HEK293 (cell line): ENCODE measurements around the gene MAP2.
A peak's percentile ranks its signal among the peaks of the same experiment; 100 is the strongest.

ENCODE experiments used
- GLIS1 ChIP-seq: fragments of 450-650 bp; formaldehyde crosslinking; IDR thresholded peaks from 2 replicates; pipeline ENCODE4 v1.5.1; 2016; ENCODE audit warnings: missing biosample characterization, missing genetic modification characterization
- KLF10 ChIP-seq: fragments of 450-650 bp; IDR thresholded peaks from 2 replicates; pipeline ENCODE4 v1.5.1; 2018; ENCODE audit warnings: missing biosample characterization, mild to moderate bottlenecking, missing genetic modification characterization
- KLF16 ChIP-seq: fragments of 450-650 bp; formaldehyde crosslinking; IDR thresholded peaks from 2 replicates; pipeline ENCODE4 v1.5.1; 2017; ENCODE audit warnings: missing biosample characterization, missing genetic modification characterization
- OSR2 ChIP-seq: fragments of 450-650 bp; formaldehyde crosslinking; IDR thresholded peaks from 2 replicates; pipeline ENCODE4 v1.5.1; 2016; ENCODE audit warnings: missing biosample characterization, missing genetic modification characterization
- PRDM1 ChIP-seq: fragments of 450-650 bp; formaldehyde crosslinking; IDR thresholded peaks from 2 replicates; pipeline ENCODE4; 2016; ENCODE audit warnings: missing biosample characterization, missing genetic modification characterization
- ZBTB48 ChIP-seq: fragments of 450-650 bp; formaldehyde crosslinking; IDR thresholded peaks from 2 replicates; pipeline ENCODE4 v1.5.1; 2016; ENCODE audit warnings: missing biosample characterization, missing genetic modification characterization
- ZFP37 ChIP-seq: fragments of 450-650 bp; formaldehyde crosslinking; IDR thresholded peaks from 2 replicates; pipeline ENCODE4 v1.5.1; 2016; ENCODE audit warnings: missing biosample characterization, missing genetic modification characterization
- ZNF223 ChIP-seq: fragments of 450-650 bp; formaldehyde crosslinking; IDR thresholded peaks from 2 replicates; pipeline ENCODE4 v1.5.1; 2016; ENCODE audit warnings: missing biosample characterization, missing genetic modification characterization
- ZNF302 ChIP-seq: fragments of 450-650 bp; formaldehyde crosslinking; IDR thresholded peaks from 2 replicates; pipeline ENCODE4 v1.5.1; 2016; ENCODE audit warnings: missing biosample characterization, missing genetic modification characterization, low read depth
- ZNF37A ChIP-seq: fragments of 450-650 bp; IDR thresholded peaks from 2 replicates; pipeline ENCODE4 v1.5.1; 2018; ENCODE audit warnings: missing biosample characterization, missing genetic modification characterization
- ZNF426 ChIP-seq: fragments of 450-650 bp; formaldehyde crosslinking; IDR thresholded peaks from 2 replicates; pipeline ENCODE4 v1.5.1; 2017; ENCODE audit warnings: missing biosample characterization, missing genetic modification characterization, mild to moderate bottlenecking, inconsistent platforms, moderate library complexity
- ZNF544 ChIP-seq: fragments of 450-650 bp; formaldehyde crosslinking; IDR thresholded peaks from 2 replicates; pipeline ENCODE4 v1.5.0; 2017; ENCODE audit warnings: missing biosample characterization, missing genetic modification characterization
- ZNF707 ChIP-seq: fragments of 450-650 bp; formaldehyde crosslinking; IDR thresholded peaks from 2 replicates; pipeline ENCODE4 v1.5.1; 2016; ENCODE audit warnings: missing biosample characterization, missing genetic modification characterization
- ZNF776 ChIP-seq: fragments of 450-650 bp; formaldehyde crosslinking; IDR thresholded peaks from 2 replicates; pipeline ENCODE4 v1.5.0; 2017; ENCODE audit warnings: missing biosample characterization, missing genetic modification characterization, borderline replicate concordance
- ZSCAN16 ChIP-seq: fragments of 450-650 bp; formaldehyde crosslinking; IDR thresholded peaks from 2 replicates; pipeline ENCODE4 v1.5.1; 2016; ENCODE audit warnings: missing biosample characterization, missing genetic modification characterization
- ZSCAN30 ChIP-seq: fragments of 450-650 bp; IDR thresholded peaks from 2 replicates; pipeline ENCODE4 v1.5.1; 2018; ENCODE audit warnings: missing biosample characterization, mild to moderate bottlenecking, missing genetic modification characterization, moderate library complexity
- TF ChIP-seq, protein P1 (sequence below): fragments of 450-650 bp; formaldehyde crosslinking; IDR thresholded peaks from 2 replicates; pipeline ENCODE4 v1.5.1; 2017; ENCODE audit warnings: missing biosample characterization, missing genetic modification characterization
- TF ChIP-seq, protein P2 (sequence below): fragments of 450-650 bp; formaldehyde crosslinking; IDR thresholded peaks from 2 replicates; pipeline ENCODE4 v1.5.1; 2016; ENCODE audit warnings: missing biosample characterization, missing genetic modification characterization
- TF ChIP-seq, protein P3 (sequence below): fragments of 450-650 bp; formaldehyde crosslinking; IDR thresholded peaks from 2 replicates; pipeline ENCODE4 v1.5.1; 2017; ENCODE audit warnings: missing biosample characterization, missing genetic modification characterization
- TF ChIP-seq, protein P4 (sequence below): fragments of 450-650 bp; formaldehyde crosslinking; IDR thresholded peaks from 2 replicates; pipeline ENCODE4 v1.5.1; 2016; ENCODE audit warnings: missing biosample characterization, missing genetic modification characterization
- TF ChIP-seq, protein P5 (sequence below): fragments of 450-650 bp; formaldehyde crosslinking; IDR thresholded peaks from 2 replicates; pipeline ENCODE4 v1.5.1; 2016; ENCODE audit warnings: missing biosample characterization, missing genetic modification characterization
- TF ChIP-seq, protein P6 (sequence below): fragments of 450-650 bp; formaldehyde crosslinking; conservative IDR thresholded peaks from 2 replicates; pipeline ENCODE4 v1.5.1; 2016; ENCODE audit warnings: low read depth, missing biosample characterization, missing genetic modification characterization
- TF ChIP-seq, protein P7 (sequence below): fragments of 450-650 bp; formaldehyde crosslinking; IDR thresholded peaks from 2 replicates; pipeline ENCODE4 v1.5.1; 2017; ENCODE audit warnings: missing biosample characterization, missing genetic modification characterization

Gene MAP2

DNA sequence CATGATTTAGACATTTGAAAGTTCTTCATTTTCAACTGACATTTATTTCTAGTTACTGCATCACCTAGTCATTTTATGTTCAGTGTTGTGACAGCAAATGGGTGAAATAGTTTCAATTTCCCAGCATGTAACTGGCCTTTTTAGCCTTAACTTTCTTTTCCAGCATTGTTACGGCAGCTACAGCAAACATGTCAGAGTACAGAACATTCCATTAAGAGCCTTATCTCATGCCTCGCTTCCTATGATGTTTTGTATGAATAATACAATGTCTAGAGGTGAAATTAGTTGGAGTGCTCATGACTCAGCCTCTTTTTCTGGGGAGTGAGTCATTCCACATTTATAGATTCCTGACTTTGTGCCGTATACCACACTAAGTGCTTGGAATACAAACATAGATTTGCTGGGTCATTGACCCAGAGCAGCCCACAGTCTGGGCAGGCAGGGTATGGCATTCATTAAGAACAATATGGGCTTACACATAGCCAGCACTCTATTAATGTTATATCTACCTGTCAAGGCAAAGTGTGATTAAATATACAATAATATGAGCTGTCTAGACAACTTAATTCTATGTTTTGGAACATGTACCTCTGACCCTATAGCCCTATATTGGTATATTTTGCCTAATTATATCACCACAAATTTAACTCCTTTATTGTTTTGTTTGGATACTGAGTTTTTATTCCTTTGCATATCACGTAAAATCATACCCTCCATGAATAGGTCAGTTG is 72.2 kb downstream of the MAP2 start (continued):
- TF ChIP-seq, protein P1, sequence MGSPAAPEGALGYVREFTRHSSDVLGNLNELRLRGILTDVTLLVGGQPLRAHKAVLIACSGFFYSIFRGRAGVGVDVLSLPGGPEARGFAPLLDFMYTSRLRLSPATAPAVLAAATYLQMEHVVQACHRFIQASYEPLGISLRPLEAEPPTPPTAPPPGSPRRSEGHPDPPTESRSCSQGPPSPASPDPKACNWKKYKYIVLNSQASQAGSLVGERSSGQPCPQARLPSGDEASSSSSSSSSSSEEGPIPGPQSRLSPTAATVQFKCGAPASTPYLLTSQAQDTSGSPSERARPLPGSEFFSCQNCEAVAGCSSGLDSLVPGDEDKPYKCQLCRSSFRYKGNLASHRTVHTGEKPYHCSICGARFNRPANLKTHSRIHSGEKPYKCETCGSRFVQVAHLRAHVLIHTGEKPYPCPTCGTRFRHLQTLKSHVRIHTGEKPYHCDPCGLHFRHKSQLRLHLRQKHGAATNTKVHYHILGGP (tag by site-specific recombination) = peak; percentile 20; the same call in 1 of the 2 replicates
- TF ChIP-seq ZNF544 (tag by site-specific recombination) (no peak), GLIS1 (tag by site-specific recombination) (peak; percentile 40; the same call in 1 of the 2 replicates), ZSCAN16 (tag by site-specific recombination) (peak; percentile 98), ZNF37A (tag by site-specific recombination) (no peak), ZBTB48 (no peak), PRDM1 (tag by site-specific recombination) (peak; percentile 48; the same call in 1 of the 2 replicates), ZNF426 (no peak), KLF10 (tag by site-specific recombination) (peak; percentile 91), KLF16 (no peak), ZSCAN30 (tag by site-specific recombination) (0 out of 2 replicates have a peak, but pooled peaks have one; percentile 54), ZFP37 (tag by site-specific recombination) (peak; percentile 63; the same call in 1 of the 2 replicates), ZNF223 (tag by site-specific recombination) (no peak), ZNF776 (no peak), OSR2 (tag by site-specific recombination) (peak; percentile 60; the same call in 1 of the 2 replicates), ZNF302 (tag by site-specific recombination) (no peak), ZNF707 (tag by site-specific recombination) (no peak)
- TF ChIP-seq, protein P2, sequence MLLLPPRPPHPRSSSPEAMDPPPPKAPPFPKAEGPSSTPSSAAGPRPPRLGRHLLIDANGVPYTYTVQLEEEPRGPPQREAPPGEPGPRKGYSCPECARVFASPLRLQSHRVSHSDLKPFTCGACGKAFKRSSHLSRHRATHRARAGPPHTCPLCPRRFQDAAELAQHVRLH (tag by site-specific recombination) = no peak; the same call in 1 of the 2 replicates
- TF ChIP-seq, protein P3, sequence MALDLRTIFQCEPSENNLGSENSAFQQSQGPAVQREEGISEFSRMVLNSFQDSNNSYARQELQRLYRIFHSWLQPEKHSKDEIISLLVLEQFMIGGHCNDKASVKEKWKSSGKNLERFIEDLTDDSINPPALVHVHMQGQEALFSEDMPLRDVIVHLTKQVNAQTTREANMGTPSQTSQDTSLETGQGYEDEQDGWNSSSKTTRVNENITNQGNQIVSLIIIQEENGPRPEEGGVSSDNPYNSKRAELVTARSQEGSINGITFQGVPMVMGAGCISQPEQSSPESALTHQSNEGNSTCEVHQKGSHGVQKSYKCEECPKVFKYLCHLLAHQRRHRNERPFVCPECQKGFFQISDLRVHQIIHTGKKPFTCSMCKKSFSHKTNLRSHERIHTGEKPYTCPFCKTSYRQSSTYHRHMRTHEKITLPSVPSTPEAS (tag by site-specific recombination) = no peak
- TF ChIP-seq, protein P4, sequence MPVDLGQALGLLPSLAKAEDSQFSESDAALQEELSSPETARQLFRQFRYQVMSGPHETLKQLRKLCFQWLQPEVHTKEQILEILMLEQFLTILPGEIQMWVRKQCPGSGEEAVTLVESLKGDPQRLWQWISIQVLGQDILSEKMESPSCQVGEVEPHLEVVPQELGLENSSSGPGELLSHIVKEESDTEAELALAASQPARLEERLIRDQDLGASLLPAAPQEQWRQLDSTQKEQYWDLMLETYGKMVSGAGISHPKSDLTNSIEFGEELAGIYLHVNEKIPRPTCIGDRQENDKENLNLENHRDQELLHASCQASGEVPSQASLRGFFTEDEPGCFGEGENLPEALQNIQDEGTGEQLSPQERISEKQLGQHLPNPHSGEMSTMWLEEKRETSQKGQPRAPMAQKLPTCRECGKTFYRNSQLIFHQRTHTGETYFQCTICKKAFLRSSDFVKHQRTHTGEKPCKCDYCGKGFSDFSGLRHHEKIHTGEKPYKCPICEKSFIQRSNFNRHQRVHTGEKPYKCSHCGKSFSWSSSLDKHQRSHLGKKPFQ (tag by site-specific recombination) = 0 out of 2 replicates have a peak, but pooled peaks have one; percentile 26
- TF ChIP-seq, protein P5, sequence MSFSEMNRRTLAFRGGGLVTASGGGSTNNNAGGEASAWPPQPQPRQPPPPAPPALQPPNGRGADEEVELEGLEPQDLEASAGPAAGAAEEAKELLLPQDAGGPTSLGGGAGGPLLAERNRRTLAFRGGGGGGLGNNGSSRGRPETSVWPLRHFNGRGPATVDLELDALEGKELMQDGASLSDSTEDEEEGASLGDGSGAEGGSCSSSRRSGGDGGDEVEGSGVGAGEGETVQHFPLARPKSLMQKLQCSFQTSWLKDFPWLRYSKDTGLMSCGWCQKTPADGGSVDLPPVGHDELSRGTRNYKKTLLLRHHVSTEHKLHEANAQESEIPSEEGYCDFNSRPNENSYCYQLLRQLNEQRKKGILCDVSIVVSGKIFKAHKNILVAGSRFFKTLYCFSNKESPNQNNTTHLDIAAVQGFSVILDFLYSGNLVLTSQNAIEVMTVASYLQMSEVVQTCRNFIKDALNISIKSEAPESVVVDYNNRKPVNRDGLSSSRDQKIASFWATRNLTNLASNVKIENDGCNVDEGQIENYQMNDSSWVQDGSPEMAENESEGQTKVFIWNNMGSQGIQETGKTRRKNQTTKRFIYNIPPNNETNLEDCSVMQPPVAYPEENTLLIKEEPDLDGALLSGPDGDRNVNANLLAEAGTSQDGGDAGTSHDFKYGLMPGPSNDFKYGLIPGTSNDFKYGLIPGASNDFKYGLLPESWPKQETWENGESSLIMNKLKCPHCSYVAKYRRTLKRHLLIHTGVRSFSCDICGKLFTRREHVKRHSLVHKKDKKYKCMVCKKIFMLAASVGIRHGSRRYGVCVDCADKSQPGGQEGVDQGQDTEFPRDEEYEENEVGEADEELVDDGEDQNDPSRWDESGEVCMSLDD (tag by site-specific recombination) = no peak
- TF ChIP-seq, protein P6, sequence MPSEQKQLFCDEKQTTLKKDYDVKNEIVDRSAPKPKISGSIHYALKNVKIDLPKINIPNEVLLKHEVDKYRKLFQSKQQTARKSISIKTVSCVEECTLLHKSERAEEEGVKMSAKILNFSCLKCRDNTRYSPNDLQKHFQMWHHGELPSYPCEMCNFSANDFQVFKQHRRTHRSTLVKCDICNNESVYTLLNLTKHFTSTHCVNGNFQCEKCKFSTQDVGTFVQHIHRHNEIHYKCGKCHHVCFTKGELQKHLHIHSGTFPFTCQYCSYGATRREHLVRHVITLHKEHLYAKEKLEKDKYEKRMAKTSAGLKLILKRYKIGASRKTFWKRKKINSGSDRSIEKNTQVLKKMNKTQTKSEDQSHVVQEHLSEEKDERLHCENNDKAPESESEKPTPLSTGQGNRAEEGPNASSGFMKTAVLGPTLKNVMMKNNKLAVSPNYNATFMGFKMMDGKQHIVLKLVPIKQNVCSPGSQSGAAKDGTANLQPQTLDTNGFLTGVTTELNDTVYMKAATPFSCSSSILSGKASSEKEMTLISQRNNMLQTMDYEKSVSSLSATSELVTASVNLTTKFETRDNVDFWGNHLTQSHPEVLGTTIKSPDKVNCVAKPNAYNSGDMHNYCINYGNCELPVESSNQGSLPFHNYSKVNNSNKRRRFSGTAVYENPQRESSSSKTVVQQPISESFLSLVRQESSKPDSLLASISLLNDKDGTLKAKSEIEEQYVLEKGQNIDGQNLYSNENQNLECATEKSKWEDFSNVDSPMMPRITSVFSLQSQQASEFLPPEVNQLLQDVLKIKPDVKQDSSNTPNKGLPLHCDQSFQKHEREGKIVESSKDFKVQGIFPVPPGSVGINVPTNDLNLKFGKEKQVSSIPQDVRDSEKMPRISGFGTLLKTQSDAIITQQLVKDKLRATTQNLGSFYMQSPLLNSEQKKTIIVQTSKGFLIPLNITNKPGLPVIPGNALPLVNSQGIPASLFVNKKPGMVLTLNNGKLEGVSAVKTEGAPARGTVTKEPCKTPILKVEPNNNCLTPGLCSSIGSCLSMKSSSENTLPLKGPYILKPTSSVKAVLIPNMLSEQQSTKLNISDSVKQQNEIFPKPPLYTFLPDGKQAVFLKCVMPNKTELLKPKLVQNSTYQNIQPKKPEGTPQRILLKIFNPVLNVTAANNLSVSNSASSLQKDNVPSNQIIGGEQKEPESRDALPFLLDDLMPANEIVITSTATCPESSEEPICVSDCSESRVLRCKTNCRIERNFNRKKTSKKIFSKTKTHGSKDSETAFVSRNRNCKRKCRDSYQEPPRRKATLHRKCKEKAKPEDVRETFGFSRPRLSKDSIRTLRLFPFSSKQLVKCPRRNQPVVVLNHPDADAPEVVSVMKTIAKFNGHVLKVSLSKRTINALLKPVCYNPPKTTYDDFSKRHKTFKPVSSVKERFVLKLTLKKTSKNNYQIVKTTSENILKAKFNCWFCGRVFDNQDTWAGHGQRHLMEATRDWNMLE (tag by site-specific recombination) = peak; percentile 42
- TF ChIP-seq, protein P7, sequence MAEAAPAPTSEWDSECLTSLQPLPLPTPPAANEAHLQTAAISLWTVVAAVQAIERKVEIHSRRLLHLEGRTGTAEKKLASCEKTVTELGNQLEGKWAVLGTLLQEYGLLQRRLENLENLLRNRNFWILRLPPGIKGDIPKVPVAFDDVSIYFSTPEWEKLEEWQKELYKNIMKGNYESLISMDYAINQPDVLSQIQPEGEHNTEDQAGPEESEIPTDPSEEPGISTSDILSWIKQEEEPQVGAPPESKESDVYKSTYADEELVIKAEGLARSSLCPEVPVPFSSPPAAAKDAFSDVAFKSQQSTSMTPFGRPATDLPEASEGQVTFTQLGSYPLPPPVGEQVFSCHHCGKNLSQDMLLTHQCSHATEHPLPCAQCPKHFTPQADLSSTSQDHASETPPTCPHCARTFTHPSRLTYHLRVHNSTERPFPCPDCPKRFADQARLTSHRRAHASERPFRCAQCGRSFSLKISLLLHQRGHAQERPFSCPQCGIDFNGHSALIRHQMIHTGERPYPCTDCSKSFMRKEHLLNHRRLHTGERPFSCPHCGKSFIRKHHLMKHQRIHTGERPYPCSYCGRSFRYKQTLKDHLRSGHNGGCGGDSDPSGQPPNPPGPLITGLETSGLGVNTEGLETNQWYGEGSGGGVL (tag by site-specific recombination) = 0 out of 2 replicates have a peak, but pooled peaks have one; percentile 42
